ENCODE results near the gene CAMK1D. TPM values are rescaled to one million over a fixed set of nuclear protein-coding genes. Genes with fewer than 3 reads are reported as not detected.

The CAMK1D gene
- total RNA-seq, 1 experiment from 2014 or later: 6.0 TPM

GRCh38 chr10:12750526-12751201 lies 401.3 kb downstream of the CAMK1D start:
- Histone ChIP-seq H3K9me2 (ENCODE audit: insufficient read depth) (no peaks in the 10 kb centered on the region), H3K9me3 (ENCODE audit: insufficient read depth, low read depth) (no peaks in the 10 kb centered on the region), H3K36me3 (ENCODE audit: low read depth) (no peaks in the 10 kb centered on the region), H3K4me2 (no peak overlapping the region), H3K27ac (no peak overlapping the region), H3K4me1 (replicated peaks; ENCODE audit: insufficient read depth) (no peaks in the 10 kb centered on the region), H3K4me3 (no peak overlapping the region), H3F3A (ENCODE audit: insufficient read depth, low read depth) (no peaks in the 10 kb centered on the region), H3K27me3 (ENCODE audit: insufficient read depth, low read depth) (no peaks in the 10 kb centered on the region), H2AFZ (no peak overlapping the region), H3K79me2 (ENCODE audit: low read depth) (no peaks in the 10 kb centered on the region), H4K20me1 (ENCODE audit: insufficient read depth) (peaks cover 4% of the 10 kb centered on the region; the same call in 1 of the 2 replicates)
- intact Hi-C loops (cut with micrococcal nuclease; ENCODE audit: unreplicated experiment): no loop called here
- TF ChIP-seq, protein P1, sequence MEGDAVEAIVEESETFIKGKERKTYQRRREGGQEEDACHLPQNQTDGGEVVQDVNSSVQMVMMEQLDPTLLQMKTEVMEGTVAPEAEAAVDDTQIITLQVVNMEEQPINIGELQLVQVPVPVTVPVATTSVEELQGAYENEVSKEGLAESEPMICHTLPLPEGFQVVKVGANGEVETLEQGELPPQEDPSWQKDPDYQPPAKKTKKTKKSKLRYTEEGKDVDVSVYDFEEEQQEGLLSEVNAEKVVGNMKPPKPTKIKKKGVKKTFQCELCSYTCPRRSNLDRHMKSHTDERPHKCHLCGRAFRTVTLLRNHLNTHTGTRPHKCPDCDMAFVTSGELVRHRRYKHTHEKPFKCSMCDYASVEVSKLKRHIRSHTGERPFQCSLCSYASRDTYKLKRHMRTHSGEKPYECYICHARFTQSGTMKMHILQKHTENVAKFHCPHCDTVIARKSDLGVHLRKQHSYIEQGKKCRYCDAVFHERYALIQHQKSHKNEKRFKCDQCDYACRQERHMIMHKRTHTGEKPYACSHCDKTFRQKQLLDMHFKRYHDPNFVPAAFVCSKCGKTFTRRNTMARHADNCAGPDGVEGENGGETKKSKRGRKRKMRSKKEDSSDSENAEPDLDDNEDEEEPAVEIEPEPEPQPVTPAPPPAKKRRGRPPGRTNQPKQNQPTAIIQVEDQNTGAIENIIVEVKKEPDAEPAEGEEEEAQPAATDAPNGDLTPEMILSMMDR (conservative IDR thresholded peaks at IDR 0.05): no peak
- no peak for TF ChIP-seq EZH2 (IDR thresholded peaks at IDR 0.05; ENCODE audit: low read depth)
- no peak for DNase-seq
- CTCF ChIA-PET: no interaction called here
- no TSS peak for BruUV-seq (replicated peaks)
- POLR2A ChIA-PET (ENCODE audit: unreplicated experiment): no interaction called here

GRCh38 chr10:12755075-12755474 lies 405.7 kb downstream of the CAMK1D start:
- CTCF ChIA-PET: no interaction called here
- intact Hi-C loops (cut with micrococcal nuclease; ENCODE audit: unreplicated experiment): no loop called here
- no TSS peak for BruUV-seq (replicated peaks)

GRCh38 chr10:12757351-12757750 lies 408.0 kb downstream of the CAMK1D start:
- no peak overlapping the region for H3K4me2 ChIP-seq
- POLR2A ChIA-PET (ENCODE audit: unreplicated experiment): no interaction called here
- no peak for DNase-seq
- H3K9me2 ChIP-seq (ENCODE audit: insufficient read depth): no peaks in the 10 kb centered on the region
- H3K79me2 ChIP-seq (ENCODE audit: low read depth): no peaks in the 10 kb centered on the region
- BruUV-seq (replicated peaks): no TSS peak
- intact Hi-C loops (cut with micrococcal nuclease; ENCODE audit: unreplicated experiment): no loop called here
- no peaks in the 10 kb centered on the region for H3K36me3 ChIP-seq (ENCODE audit: low read depth)
- H3K4me1 ChIP-seq (replicated peaks; ENCODE audit: insufficient read depth): no peaks in the 10 kb centered on the region
- H3F3A ChIP-seq (ENCODE audit: insufficient read depth, low read depth): no peaks in the 10 kb centered on the region
- H3K27ac ChIP-seq: no peak overlapping the region
- H3K4me3 ChIP-seq: no peak overlapping the region
- H3K9me3 ChIP-seq (ENCODE audit: insufficient read depth, low read depth): no peaks in the 10 kb centered on the region
- TF ChIP-seq, protein P1 (conservative IDR thresholded peaks at IDR 0.05): no peak
- no peak for TF ChIP-seq EZH2 (IDR thresholded peaks at IDR 0.05; ENCODE audit: low read depth)
- H3K27me3 ChIP-seq (ENCODE audit: insufficient read depth, low read depth): no peaks in the 10 kb centered on the region
- CTCF ChIA-PET: no interaction called here
- H2AFZ ChIP-seq: no peak overlapping the region
- H4K20me1 ChIP-seq (ENCODE audit: insufficient read depth): no peaks in the 10 kb centered on the region

More at GRCh38 chr10:12755075-12755474, 405.7 kb downstream of the CAMK1D start:
- H3K9me3 ChIP-seq (ENCODE audit: insufficient read depth, low read depth): no peaks in the 10 kb centered on the region
- H3K27ac ChIP-seq: no peak overlapping the region
- H3K4me3 ChIP-seq: no peak overlapping the region
- no peak overlapping the region for H3K4me2 ChIP-seq
- H3F3A ChIP-seq (ENCODE audit: insufficient read depth, low read depth): no peaks in the 10 kb centered on the region
- POLR2A ChIA-PET (ENCODE audit: unreplicated experiment): no interaction called here
- peaks cover 4% of the 10 kb centered on the region; the same call in 1 of the 2 replicates for H4K20me1 ChIP-seq (ENCODE audit: insufficient read depth)
- DNase-seq: no peak
- no peaks in the 10 kb centered on the region for H3K4me1 ChIP-seq (replicated peaks; ENCODE audit: insufficient read depth)
- TF ChIP-seq, protein P1 (conservative IDR thresholded peaks at IDR 0.05): no peak
- no peak for TF ChIP-seq EZH2 (IDR thresholded peaks at IDR 0.05; ENCODE audit: low read depth)
- H3K9me2 ChIP-seq (ENCODE audit: insufficient read depth): no peaks in the 10 kb centered on the region
- H3K27me3 ChIP-seq (ENCODE audit: insufficient read depth, low read depth): no peaks in the 10 kb centered on the region
- no peak overlapping the region for H2AFZ ChIP-seq
- H3K79me2 ChIP-seq (ENCODE audit: low read depth): no peaks in the 10 kb centered on the region
- no peaks in the 10 kb centered on the region for H3K36me3 ChIP-seq (ENCODE audit: low read depth)

Measured in PC-9 (cell line).